Panc1 (cell line): ENCODE measurements around the gene UST.

Source experiments
- POLR2AphosphoS5 ChIP-seq: IDR thresholded peaks from 2 replicates; pipeline ENCODE4 v1.6.1; 2012; ENCODE audit warnings: mild to moderate bottlenecking, low read depth, low read length, moderate library complexity
- SIN3A ChIP-seq: IDR thresholded peaks from 2 replicates; pipeline ENCODE4 v1.6.1; 2012; ENCODE audit warnings: low read depth, mild to moderate bottlenecking, low read length, moderate library complexity, borderline replicate concordance; ENCODE audit not compliant: insufficient read depth
- TCF7L2 ChIP-seq: IDR thresholded peaks from 2 replicates; pipeline ENCODE4 v1.6.1; 2011; ENCODE audit warnings: mild to moderate bottlenecking, low read depth, low read length, inconsistent platforms
- TF ChIP-seq, protein P1 (sequence below): fragments of 450-650 bp; IDR thresholded peaks from 2 replicates; pipeline ENCODE4 v1.5.1; 2017; ENCODE audit warnings: mild to moderate bottlenecking
- TF ChIP-seq, protein P2 (sequence below), 2 experiments: IDR thresholded peaks; 2 replicates each; pipeline ENCODE4 v1.6.1; 2011 to 2012; ENCODE audit warnings: low read depth in 2 of 2, control low read depth in 1 of 2, low read length in 1 of 2, mild to moderate bottlenecking in 1 of 2, moderate library complexity in 1 of 2; ENCODE audit not compliant: insufficient read depth in 1 of 2

DNA sequence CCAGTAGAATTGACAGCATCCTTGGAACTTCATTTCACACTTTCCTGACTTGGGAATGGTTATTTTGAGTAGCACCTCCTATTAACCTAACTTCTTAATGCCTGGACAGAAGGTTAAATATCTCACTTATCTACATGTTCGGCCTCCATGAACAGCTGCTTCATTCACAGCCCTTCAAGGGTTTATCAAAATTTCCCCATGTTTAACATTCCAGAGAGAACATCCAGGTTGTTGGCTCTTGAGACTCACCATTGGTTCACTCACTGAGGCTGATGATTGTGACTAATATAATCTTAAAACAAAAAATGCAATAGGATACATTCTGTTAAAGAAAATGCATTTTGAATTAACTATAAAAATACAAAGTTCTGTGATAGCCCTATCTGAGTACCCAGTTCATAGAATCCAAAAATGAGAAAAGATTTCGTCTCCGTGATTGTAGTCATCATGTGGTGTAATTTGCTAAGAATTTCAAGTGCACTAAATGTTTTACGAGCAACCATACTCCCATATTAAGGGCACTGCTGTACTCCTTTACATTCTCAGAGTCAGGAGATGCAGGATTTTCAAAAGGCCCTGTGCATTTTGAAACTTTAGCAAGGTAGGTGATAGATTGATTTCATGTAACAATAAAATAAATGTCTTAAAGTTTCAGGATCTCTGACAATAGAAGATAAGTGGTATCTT is 310.1 kb downstream of the UST start:
- TF ChIP-seq, protein P1, sequence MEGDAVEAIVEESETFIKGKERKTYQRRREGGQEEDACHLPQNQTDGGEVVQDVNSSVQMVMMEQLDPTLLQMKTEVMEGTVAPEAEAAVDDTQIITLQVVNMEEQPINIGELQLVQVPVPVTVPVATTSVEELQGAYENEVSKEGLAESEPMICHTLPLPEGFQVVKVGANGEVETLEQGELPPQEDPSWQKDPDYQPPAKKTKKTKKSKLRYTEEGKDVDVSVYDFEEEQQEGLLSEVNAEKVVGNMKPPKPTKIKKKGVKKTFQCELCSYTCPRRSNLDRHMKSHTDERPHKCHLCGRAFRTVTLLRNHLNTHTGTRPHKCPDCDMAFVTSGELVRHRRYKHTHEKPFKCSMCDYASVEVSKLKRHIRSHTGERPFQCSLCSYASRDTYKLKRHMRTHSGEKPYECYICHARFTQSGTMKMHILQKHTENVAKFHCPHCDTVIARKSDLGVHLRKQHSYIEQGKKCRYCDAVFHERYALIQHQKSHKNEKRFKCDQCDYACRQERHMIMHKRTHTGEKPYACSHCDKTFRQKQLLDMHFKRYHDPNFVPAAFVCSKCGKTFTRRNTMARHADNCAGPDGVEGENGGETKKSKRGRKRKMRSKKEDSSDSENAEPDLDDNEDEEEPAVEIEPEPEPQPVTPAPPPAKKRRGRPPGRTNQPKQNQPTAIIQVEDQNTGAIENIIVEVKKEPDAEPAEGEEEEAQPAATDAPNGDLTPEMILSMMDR = no peak
- TF ChIP-seq POLR2AphosphoS5 = no peak
- TF ChIP-seq TCF7L2 = no peak
- TF ChIP-seq SIN3A = no peak
- TF ChIP-seq, protein P2, sequence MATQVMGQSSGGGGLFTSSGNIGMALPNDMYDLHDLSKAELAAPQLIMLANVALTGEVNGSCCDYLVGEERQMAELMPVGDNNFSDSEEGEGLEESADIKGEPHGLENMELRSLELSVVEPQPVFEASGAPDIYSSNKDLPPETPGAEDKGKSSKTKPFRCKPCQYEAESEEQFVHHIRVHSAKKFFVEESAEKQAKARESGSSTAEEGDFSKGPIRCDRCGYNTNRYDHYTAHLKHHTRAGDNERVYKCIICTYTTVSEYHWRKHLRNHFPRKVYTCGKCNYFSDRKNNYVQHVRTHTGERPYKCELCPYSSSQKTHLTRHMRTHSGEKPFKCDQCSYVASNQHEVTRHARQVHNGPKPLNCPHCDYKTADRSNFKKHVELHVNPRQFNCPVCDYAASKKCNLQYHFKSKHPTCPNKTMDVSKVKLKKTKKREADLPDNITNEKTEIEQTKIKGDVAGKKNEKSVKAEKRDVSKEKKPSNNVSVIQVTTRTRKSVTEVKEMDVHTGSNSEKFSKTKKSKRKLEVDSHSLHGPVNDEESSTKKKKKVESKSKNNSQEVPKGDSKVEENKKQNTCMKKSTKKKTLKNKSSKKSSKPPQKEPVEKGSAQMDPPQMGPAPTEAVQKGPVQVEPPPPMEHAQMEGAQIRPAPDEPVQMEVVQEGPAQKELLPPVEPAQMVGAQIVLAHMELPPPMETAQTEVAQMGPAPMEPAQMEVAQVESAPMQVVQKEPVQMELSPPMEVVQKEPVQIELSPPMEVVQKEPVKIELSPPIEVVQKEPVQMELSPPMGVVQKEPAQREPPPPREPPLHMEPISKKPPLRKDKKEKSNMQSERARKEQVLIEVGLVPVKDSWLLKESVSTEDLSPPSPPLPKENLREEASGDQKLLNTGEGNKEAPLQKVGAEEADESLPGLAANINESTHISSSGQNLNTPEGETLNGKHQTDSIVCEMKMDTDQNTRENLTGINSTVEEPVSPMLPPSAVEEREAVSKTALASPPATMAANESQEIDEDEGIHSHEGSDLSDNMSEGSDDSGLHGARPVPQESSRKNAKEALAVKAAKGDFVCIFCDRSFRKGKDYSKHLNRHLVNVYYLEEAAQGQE (IDR thresholded peaks at IDR 0.05; ENCODE audit: insufficient read depth in 1 of 2, low read depth in 2 of 2, low read length in 1 of 2) = no peak
